Neural progenitor cell (in vitro differentiated cells): ENCODE data around the gene TLCD1.

Experiments used
- CTCF ChIP-seq: fragments of 200-600 bp; sonication (generic); IDR thresholded peaks from 2 replicates; pipeline ENCODE4 v1.5.1; 2017; ENCODE audit warnings: antibody characterized with exemption, mild to moderate bottlenecking
- EZH2phosphoT487 ChIP-seq: fragments of 200-600 bp; sonication (generic); IDR thresholded peaks from 2 replicates; pipeline ENCODE4 v1.6.1; 2017; ENCODE audit warnings: antibody characterized with exemption

GRCh38 chr17:28714281-28714680, 11.8 kb downstream of the TLCD1 start:
- no peak for TF ChIP-seq EZH2phosphoT487
- TF ChIP-seq CTCF, result no peak
